Suprapubic skin (tissue), 4 donors: ENCODE results near the gene RBMX2. TPM values are rescaled to one million over a fixed set of nuclear protein-coding genes. Genes with fewer than 3 reads are reported as not detected.

ENCODE experiments used
- DNase-seq, 2 donors: peaks; one replicate each; pipeline ENCODE4 v3.0.0-alpha.2; 2019; ENCODE audit warnings: low spot score in 2 of 2
- H3K27ac ChIP-seq: fragments of 200-600 bp; sonication (generic); one replicate; pipeline ENCODE4 v1.5.1; 2019
- H3K27me3 ChIP-seq: fragments of 200-600 bp; sonication (generic); one replicate; pipeline ENCODE4 v1.5.1; 2019
- H3K36me3 ChIP-seq: fragments of 200-600 bp; sonication (generic); one replicate; pipeline ENCODE4 v1.5.1; 2019
- H3K4me1 ChIP-seq: fragments of 200-600 bp; sonication (generic); one replicate; pipeline ENCODE4 v1.5.1; 2019
- H3K4me3 ChIP-seq: fragments of 200-600 bp; sonication (generic); one replicate; pipeline ENCODE4 v1.5.1; 2019; ENCODE audit warnings: mild to moderate bottlenecking
- H3K9me3 ChIP-seq: fragments of 200-600 bp; sonication (generic); one replicate; pipeline ENCODE4 v1.5.1; 2019
- EP300 ChIP-seq: sonication (generic); formaldehyde crosslinking; IDR thresholded peaks from one replicate; pipeline ENCODE4 v1.6.1; 2017; ENCODE audit warnings: antibody characterized with exemption
- POLR2A ChIP-seq, 2 donors: fragments of 450-650 bp; IDR thresholded peaks; one replicate each; pipeline ENCODE4 v1.6.1; 2017; ENCODE audit warnings: antibody characterized with exemption in 2 of 2, mild to moderate bottlenecking in 2 of 2, moderate library complexity in 2 of 2
- POLR2AphosphoS5 ChIP-seq, 3 donors: sonication (generic); formaldehyde crosslinking; IDR thresholded peaks; one replicate each; pipeline ENCODE4 v1.6.1; 2017; ENCODE audit warnings: antibody characterized with exemption in 3 of 3
- WGBS: methylation state at CpG from one replicate; pipeline ENCODE4 v1.1.5; 2018; 5-methylcytosine and 5-hydroxymethylcytosine counted together
- total RNA-seq, 4 donors: library from RNA; depleted of rRNA; stranded (reverse); fragments of >200 nt; gene quantifications; one replicate each; pipeline ENCODE4 v1.1.0, GENCODE V29; 2016
- TF ChIP-seq, protein P1 (sequence below), 2 donors: fragments of 200-600 bp in 1 of 2; fragments of 450-650 bp in 1 of 2; sonication (generic) in 1 of 2; IDR thresholded peaks; one replicate each; pipeline ENCODE4 v1.5.1; 2016 to 2019; ENCODE audit warnings: antibody characterized with exemption in 2 of 2, mild to moderate bottlenecking in 1 of 2, moderate library complexity in 1 of 2

RBMX2 gene
- total RNA-seq, 4 donors from 2014 or later = 11.3 to 22.5 (median 15.9) TPM

DNA sequence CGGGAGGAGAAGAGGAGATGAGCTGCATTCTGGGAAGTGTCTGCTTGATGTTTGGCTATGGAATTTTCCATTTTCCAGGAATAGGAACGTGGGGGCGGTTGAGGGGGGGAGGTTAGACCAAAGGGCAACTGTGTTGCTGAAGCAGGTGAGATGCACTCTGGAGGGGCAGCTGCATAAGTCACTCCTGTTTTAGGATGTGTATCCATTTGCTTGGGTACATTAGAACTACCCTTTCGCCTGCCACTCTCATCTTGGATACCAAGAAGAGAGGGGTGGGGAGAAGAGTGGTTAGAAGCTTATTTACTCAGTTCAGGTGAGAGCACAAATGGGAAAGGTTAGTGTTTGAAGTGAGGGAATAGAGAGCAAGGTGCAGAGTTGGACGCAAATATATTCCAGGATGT lies 15.4 kb upstream of the RBMX2 start:
- no peak overlapping the region for H3K4me3 ChIP-seq
- H3K4me1 ChIP-seq = no peaks in the 10 kb centered on the region
- H3K27ac ChIP-seq = no peak overlapping the region
- DNase-seq = no peak
- TF ChIP-seq POLR2A (IDR thresholded peaks at IDR 0.05) = no peak
- TF ChIP-seq POLR2AphosphoS5 (IDR thresholded peaks at IDR 0.05) = no peak
- TF ChIP-seq, protein P1, sequence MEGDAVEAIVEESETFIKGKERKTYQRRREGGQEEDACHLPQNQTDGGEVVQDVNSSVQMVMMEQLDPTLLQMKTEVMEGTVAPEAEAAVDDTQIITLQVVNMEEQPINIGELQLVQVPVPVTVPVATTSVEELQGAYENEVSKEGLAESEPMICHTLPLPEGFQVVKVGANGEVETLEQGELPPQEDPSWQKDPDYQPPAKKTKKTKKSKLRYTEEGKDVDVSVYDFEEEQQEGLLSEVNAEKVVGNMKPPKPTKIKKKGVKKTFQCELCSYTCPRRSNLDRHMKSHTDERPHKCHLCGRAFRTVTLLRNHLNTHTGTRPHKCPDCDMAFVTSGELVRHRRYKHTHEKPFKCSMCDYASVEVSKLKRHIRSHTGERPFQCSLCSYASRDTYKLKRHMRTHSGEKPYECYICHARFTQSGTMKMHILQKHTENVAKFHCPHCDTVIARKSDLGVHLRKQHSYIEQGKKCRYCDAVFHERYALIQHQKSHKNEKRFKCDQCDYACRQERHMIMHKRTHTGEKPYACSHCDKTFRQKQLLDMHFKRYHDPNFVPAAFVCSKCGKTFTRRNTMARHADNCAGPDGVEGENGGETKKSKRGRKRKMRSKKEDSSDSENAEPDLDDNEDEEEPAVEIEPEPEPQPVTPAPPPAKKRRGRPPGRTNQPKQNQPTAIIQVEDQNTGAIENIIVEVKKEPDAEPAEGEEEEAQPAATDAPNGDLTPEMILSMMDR (IDR thresholded peaks at IDR 0.05) = no peak
- no peak for TF ChIP-seq EP300
- H3K27me3 ChIP-seq = no peaks in the 10 kb centered on the region
- WGBS = 66% methylated on average over 4 of the region's 5 CpGs
- no peaks in the 10 kb centered on the region for H3K9me3 ChIP-seq
- H3K36me3 ChIP-seq = no peaks in the 10 kb centered on the region

DNA sequence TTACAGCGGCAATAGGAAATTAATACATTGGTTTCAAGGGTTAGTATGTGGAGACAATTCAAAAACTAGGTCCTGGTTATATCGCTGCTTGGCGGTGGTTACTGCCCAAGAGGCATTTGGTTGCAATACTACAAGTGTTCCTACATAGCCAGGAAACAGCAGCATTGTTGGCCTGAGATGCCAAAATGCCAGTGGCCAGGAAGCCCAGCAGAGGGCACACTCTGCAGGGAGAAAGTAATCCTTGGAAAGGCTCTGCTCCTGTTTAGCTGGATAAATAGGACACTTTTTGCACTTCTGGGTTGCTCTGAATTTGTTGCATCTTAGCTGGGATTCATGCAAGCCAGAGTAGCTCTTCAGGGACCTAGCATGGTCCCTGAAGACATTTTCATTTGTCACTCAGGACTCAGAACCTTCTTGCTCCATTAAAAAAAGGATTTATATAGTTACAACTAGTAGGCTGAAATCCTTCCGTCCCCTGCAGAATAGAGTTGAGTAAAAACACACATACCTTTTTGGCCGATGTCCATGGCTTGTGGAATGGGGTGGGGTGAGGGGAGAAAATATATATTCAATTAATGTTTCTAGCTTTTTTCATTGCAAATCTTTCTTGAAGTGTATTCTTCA lies 8.2 kb upstream of the RBMX2 start:
- TF ChIP-seq, protein P1 (IDR thresholded peaks at IDR 0.05) = peak in 1 of 2 donors; percentile 57
- TF ChIP-seq EP300 = no peak
- no peak overlapping the region for H3K27ac ChIP-seq
- H3K4me3 ChIP-seq = no peak overlapping the region
- no peaks in the 10 kb centered on the region for H3K9me3 ChIP-seq
- WGBS = 40% methylated on average over 5 of the region's 5 CpGs
- no peaks in the 10 kb centered on the region for H3K27me3 ChIP-seq
- no peaks in the 10 kb centered on the region for H3K4me1 ChIP-seq
- no peak for DNase-seq
- H3K36me3 ChIP-seq = no peaks in the 10 kb centered on the region

DNA sequence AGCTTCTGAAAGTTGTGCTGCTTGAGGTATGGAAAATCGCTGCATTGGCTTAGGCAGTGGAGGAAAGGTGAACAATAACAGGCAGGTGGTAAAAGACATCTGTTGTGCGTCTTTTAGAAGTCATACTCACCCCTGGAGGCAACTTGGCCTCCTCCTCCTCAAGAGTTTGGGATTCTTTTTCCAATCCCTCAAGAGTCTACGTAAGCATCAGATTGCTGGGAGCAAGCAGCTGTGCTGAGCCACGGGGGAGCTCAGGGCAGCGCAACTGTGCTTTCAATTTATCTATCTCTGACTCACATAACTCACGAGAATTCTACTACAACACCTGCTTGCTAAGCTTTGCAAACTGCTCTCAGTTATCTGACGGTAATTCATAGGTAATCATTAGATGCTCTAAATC lies 6.4 kb upstream of the RBMX2 start:
- H3K9me3 ChIP-seq = no peaks in the 10 kb centered on the region
- no peak overlapping the region for H3K4me3 ChIP-seq
- WGBS = 41% methylated on average over 7 of the region's 7 CpGs
- no peak for DNase-seq
- TF ChIP-seq POLR2A (IDR thresholded peaks at IDR 0.05) (no peak), EP300 (no peak), POLR2AphosphoS5 (IDR thresholded peaks at IDR 0.05) (no peak)
- TF ChIP-seq, protein P1 (IDR thresholded peaks at IDR 0.05) = no peak
- H3K36me3 ChIP-seq = no peaks in the 10 kb centered on the region
- H3K27ac ChIP-seq = no peak overlapping the region
- H3K4me1 ChIP-seq = no peaks in the 10 kb centered on the region
- H3K27me3 ChIP-seq = no peaks in the 10 kb centered on the region

DNA sequence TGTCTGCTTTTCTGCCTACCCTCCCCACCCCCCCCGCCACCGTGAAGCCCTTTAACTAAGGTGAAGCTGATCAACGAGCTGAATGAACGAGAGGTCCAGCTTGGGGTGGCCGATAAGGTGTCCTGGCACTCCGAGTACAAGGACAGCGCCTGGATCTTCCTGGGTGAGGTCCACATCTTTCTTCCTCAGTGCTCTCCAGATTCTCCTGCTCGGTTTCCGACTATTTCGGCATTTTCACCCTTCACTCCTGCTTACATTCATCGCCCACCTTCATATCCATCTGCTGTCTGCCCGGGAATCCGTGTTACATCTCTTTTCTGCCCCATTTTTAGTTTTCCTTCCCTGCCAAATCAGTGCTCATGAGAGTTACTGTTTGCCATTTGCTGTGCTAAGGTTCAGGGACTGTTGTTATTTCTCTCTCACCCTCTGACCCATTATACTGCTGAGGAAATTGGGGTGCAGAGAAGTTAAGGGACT lies 459 bp downstream of the RBMX2 start:
- no peaks in the 10 kb centered on the region for H3K27me3 ChIP-seq
- peaks cover 6% of the 10 kb centered on the region for H3K4me1 ChIP-seq
- no peaks in the 10 kb centered on the region for H3K9me3 ChIP-seq
- no peak for TF ChIP-seq POLR2AphosphoS5 (IDR thresholded peaks at IDR 0.05)
- TF ChIP-seq EP300 = no peak
- TF ChIP-seq, protein P1 (IDR thresholded peaks at IDR 0.05) = no peak
- no peak for TF ChIP-seq POLR2A (IDR thresholded peaks at IDR 0.05)
- peaks cover 4% of the 10 kb centered on the region for H3K36me3 ChIP-seq
- peak overlapping the region; percentile 77 for H3K27ac ChIP-seq
- WGBS = 45% methylated on average over 13 of the region's 13 CpGs
- peak overlapping the region; percentile 68 for H3K4me3 ChIP-seq
- no peak for DNase-seq

DNA sequence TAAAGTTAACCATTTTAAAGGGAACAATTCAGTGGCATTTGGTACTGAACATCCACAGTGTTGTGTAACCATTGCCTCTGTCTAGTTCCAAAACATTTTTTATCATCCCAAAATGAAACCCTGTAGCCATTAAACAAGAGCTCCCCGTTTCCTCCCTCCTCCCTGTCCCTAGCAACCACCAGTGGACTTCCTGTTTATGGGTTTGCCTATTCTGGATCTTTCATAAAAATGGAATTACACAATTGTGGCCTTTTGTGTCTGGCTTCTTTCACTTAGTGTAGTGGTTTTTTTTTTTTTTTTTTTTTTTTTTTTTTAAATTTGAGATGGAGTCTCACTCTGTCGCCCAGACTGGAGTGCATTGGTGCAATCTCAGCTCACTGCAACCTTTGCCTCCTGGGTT lies 11.6 kb downstream of the RBMX2 start:
- peaks cover 18% of the 10 kb centered on the region for H3K36me3 ChIP-seq
- no peak for DNase-seq
- TF ChIP-seq POLR2A (IDR thresholded peaks at IDR 0.05) (no peak), EP300 (no peak), POLR2AphosphoS5 (IDR thresholded peaks at IDR 0.05) (no peak)
- TF ChIP-seq, protein P1 (IDR thresholded peaks at IDR 0.05) = no peak
- H3K27ac ChIP-seq = no peak overlapping the region
- H3K4me3 ChIP-seq = no peak overlapping the region
- H3K4me1 ChIP-seq = no peaks in the 10 kb centered on the region
- no peaks in the 10 kb centered on the region for H3K27me3 ChIP-seq
- WGBS = 55% methylated on average over 2 of the region's 2 CpGs
- H3K9me3 ChIP-seq = no peaks in the 10 kb centered on the region
